HFFc6 (cell line): Measurements from ENCODE around the gene HNRNPLL. TPM values are rescaled to one million over a fixed set of nuclear protein-coding genes. Genes with fewer than 3 reads are reported as not detected.

ENCODE experiments used
- DNase-seq: peaks from one replicate; pipeline ENCODE4 v3.0.0-alpha.2; 2018
- H3K27ac Mint-ChIP-seq: 2 replicates; pipeline ENCODE4 v1.8.0; 2020; ENCODE audit warnings: mild to moderate bottlenecking, mixed read lengths
- H3K27me3 Mint-ChIP-seq: 2 replicates; pipeline ENCODE4 v1.8.0; 2021; ENCODE audit warnings: mild to moderate bottlenecking, moderate library complexity, mixed read lengths; ENCODE audit not compliant: insufficient read depth
- H3K36me3 Mint-ChIP-seq: 2 replicates; pipeline ENCODE4 v1.8.0; 2021; ENCODE audit warnings: low read depth, mixed read lengths
- H3K4me1 Mint-ChIP-seq: 2 replicates; pipeline ENCODE4 v1.8.0; 2020; ENCODE audit warnings: low read depth, mixed read lengths
- H3K4me3 Mint-ChIP-seq: 2 replicates; pipeline ENCODE4 v1.8.0; 2020; ENCODE audit warnings: mild to moderate bottlenecking, moderate library complexity, mixed read lengths
- H3K9me3 Mint-ChIP-seq: 2 replicates; pipeline ENCODE4 v1.8.0; 2020; ENCODE audit warnings: mild to moderate bottlenecking, mixed read lengths
- total RNA-seq, 6 experiments: library from RNA; stranded (reverse); fragmentation: NEBNext Ultra II Directional; extraction: Animal tissue kit (Norgen Biotek cat#: 25700); gene quantifications; 2 replicates in 1 of 6; 3 replicates in 5 of 6; pipeline ENCODE4 v1.2.3, GENCODE V29; 2021
- TF ChIP-seq, protein P1 (sequence below): fragments of 200-600 bp; sonication (generic); IDR thresholded peaks from 2 replicates; pipeline ENCODE4 v1.5.0; 2021; ENCODE audit warnings: antibody characterized with exemption, mild to moderate bottlenecking

Gene HNRNPLL
- total RNA-seq, 6 experiments from 2014 or later = 45.5 to 57.5 (median 50.2) TPM

GRCh38 chr2:38532366-38532765, 70.4 kb downstream of the HNRNPLL start:
- Mint-ChIP-seq H3K27me3 (peaks cover 7% of the 10 kb centered on the region), H3K27ac (no peak overlapping the region), H3K4me1 (peaks cover 25% of the 10 kb centered on the region), H3K4me3 (no peak overlapping the region), H3K9me3 (no peaks in the 10 kb centered on the region), H3K36me3 (no peaks in the 10 kb centered on the region)
- no peak for DNase-seq
- TF ChIP-seq, protein P1, sequence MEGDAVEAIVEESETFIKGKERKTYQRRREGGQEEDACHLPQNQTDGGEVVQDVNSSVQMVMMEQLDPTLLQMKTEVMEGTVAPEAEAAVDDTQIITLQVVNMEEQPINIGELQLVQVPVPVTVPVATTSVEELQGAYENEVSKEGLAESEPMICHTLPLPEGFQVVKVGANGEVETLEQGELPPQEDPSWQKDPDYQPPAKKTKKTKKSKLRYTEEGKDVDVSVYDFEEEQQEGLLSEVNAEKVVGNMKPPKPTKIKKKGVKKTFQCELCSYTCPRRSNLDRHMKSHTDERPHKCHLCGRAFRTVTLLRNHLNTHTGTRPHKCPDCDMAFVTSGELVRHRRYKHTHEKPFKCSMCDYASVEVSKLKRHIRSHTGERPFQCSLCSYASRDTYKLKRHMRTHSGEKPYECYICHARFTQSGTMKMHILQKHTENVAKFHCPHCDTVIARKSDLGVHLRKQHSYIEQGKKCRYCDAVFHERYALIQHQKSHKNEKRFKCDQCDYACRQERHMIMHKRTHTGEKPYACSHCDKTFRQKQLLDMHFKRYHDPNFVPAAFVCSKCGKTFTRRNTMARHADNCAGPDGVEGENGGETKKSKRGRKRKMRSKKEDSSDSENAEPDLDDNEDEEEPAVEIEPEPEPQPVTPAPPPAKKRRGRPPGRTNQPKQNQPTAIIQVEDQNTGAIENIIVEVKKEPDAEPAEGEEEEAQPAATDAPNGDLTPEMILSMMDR = no peak

DNA sequence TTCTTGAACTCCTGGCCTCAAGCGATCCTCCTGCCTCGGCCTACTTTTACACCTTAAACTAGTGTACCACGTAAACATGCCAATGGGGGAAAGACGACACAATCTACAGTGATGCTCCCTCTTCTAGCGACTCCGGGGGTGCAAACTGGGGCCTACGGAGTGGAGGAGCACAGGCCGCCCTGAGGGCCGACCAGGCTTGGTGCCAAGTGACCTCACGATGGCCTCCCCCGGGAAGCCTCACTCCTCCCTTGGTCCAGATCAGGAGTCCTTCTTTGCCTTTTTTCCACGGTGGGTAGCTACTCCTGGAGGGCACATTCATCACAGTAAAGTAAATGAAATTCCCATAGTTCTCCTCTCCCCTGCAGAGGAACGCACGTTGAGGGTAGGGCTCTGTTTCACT, 73.5 kb downstream of the HNRNPLL start:
- Mint-ChIP-seq H3K27ac (no peak overlapping the region), H3K36me3 (no peaks in the 10 kb centered on the region), H3K4me3 (no peak overlapping the region; the same call in 1 of the 2 replicates), H3K9me3 (no peaks in the 10 kb centered on the region), H3K4me1 (peaks cover 33% of the 10 kb centered on the region), H3K27me3 (peaks cover 13% of the 10 kb centered on the region)
- TF ChIP-seq, protein P1 = no peak
- DNase-seq = no peak

GRCh38 chr2:38528534-38528933, 74.2 kb downstream of the HNRNPLL start:
- no peak for DNase-seq
- H3K36me3 Mint-ChIP-seq = no peaks in the 10 kb centered on the region
- TF ChIP-seq, protein P1 = no peak
- H3K9me3 Mint-ChIP-seq = no peaks in the 10 kb centered on the region
- H3K4me3 Mint-ChIP-seq = peak overlapping the region; percentile 85
- peaks cover 31% of the 10 kb centered on the region for H3K4me1 Mint-ChIP-seq
- H3K27ac Mint-ChIP-seq = peak overlapping the region; percentile 77
- peaks cover 18% of the 10 kb centered on the region for H3K27me3 Mint-ChIP-seq

DNA sequence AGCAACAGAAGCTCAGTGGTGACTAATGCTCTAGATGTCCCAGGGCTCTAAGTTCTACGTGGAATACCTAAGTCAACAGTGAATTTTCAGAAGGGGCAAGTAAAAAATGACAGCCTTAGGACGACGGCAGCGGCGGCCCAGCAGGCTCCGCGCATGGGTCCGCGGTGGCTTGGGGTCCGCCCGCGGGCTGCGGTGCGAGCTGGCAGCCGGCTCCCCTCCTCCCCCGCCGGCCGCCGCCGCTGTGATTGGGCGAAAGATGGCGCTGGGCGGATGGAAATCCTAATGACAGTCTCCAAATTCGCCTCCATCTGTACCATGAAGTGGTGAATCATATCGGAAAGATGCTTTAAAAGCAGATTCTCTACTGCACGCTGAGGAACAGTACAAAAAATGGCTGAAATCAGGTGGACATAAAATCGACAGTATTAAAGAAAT, 74.7 kb downstream of the HNRNPLL start:
- DNase-seq = peak; percentile 72
- H3K27ac Mint-ChIP-seq = peak overlapping the region; percentile 77
- no peaks in the 10 kb centered on the region for H3K9me3 Mint-ChIP-seq
- peaks cover 26% of the 10 kb centered on the region for H3K4me1 Mint-ChIP-seq
- TF ChIP-seq, protein P1 = peak; percentile 27; the same call in 1 of the 2 replicates
- no peaks in the 10 kb centered on the region for H3K36me3 Mint-ChIP-seq
- H3K4me3 Mint-ChIP-seq = peak overlapping the region; percentile 85
- peaks cover 16% of the 10 kb centered on the region for H3K27me3 Mint-ChIP-seq

DNA sequence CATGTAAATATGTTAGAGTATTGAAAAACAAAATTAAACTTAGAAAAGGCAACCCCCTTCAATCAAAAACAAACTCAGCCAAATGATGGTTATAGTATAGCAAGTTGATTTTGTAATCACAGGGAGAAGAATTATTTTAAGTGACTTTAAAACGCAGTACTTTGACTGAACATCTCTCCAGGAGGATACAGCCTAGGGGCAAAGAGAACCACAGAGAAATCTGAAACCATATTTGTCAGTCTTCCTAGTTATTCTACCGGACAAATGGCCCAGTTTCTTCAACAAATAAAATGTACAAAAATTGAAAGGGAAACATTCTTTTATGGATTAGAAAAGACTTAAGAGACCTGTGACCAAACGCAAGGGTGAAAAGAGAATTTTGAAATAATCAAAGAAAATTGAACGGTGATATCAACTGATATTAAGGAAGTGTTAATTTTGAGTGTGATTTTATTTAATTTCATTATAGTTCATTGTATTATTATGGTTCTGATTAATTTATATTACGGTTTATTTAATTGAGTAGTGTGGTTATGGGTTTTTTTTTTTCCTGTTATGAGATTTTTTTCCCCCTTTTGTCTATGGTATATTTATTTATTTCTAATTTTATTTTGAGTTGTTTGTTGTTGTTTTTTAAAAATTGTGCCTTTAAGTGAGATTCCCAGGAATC, 75.3 kb downstream of the HNRNPLL start:
- Mint-ChIP-seq H3K4me1 (peaks cover 23% of the 10 kb centered on the region), H3K9me3 (no peaks in the 10 kb centered on the region), H3K27ac (peak overlapping the region; percentile 77), H3K27me3 (peaks cover 17% of the 10 kb centered on the region), H3K4me3 (peak overlapping the region; percentile 85), H3K36me3 (no peaks in the 10 kb centered on the region)
- TF ChIP-seq, protein P1 = no peak
- DNase-seq = no peak
